SK-N-SH treated with all-trans-retinoic acid at 6 μM for 48 hours (cell line): Measurements from ENCODE around the gene TRIM58.

ENCODE experiments used
- ATAC-seq: fragments of 200-7000 bp; cut with Tn5 transposase; 3 replicates; pipeline ENCODE4 v1.9.1; 2020; ENCODE audit warnings: mild to moderate bottlenecking, moderate library complexity
- ESRRG ChIP-seq: fragments of 250-450 bp; sonication (Bioruptor Pico); IDR thresholded peaks from 2 replicates; pipeline ENCODE4 v1.6.1; 2021; ENCODE audit warnings: mild to moderate bottlenecking
- GLIS3 ChIP-seq: fragments of 250-450 bp; sonication (Bioruptor Pico); IDR thresholded peaks from 2 replicates; pipeline ENCODE4 v1.5.0; 2020; ENCODE audit warnings: mild to moderate bottlenecking, moderate library complexity
- ISL1 ChIP-seq: fragments of 250-450 bp; sonication (Bioruptor Pico); IDR thresholded peaks from 2 replicates; pipeline ENCODE4 v2.1.2; 2022; ENCODE audit warnings: mild to moderate bottlenecking, moderate library complexity
- OSR1 ChIP-seq: fragments of 250-450 bp; sonication (Bioruptor Pico); IDR thresholded peaks from 2 replicates; pipeline ENCODE4 v1.8.0; 2022; ENCODE audit warnings: moderate library complexity, mild to moderate bottlenecking, inconsistent platforms
- PPARA ChIP-seq: fragments of 250-450 bp; sonication (Bioruptor Pico); IDR thresholded peaks from 2 replicates; pipeline ENCODE4 v1.5.0; 2020; ENCODE audit warnings: mild to moderate bottlenecking, borderline replicate concordance
- RARB ChIP-seq: fragments of 250-450 bp; sonication (Bioruptor Pico); IDR thresholded peaks from 2 replicates; pipeline ENCODE4 v1.8.0; 2021; ENCODE audit warnings: mild to moderate bottlenecking, moderate library complexity
- SNAI2 ChIP-seq: fragments of 250-450 bp; sonication (Bioruptor Pico); IDR thresholded peaks from 2 replicates; pipeline ENCODE4 v1.5.0; 2020; ENCODE audit warnings: mild to moderate bottlenecking, moderate library complexity
- TCF4 ChIP-seq: fragments of 250-450 bp; sonication (Bioruptor Pico); IDR thresholded peaks from 2 replicates; pipeline ENCODE4 v1.8.0; 2021; ENCODE audit warnings: mild to moderate bottlenecking, moderate library complexity, borderline replicate concordance
- TOX ChIP-seq: fragments of 250-450 bp; sonication (Bioruptor Pico); IDR thresholded peaks from 2 replicates; pipeline ENCODE4 v1.8.0; 2021; ENCODE audit warnings: mild to moderate bottlenecking, moderate library complexity, borderline replicate concordance
- ZC3H10 ChIP-seq: fragments of 250-450 bp; sonication (Bioruptor Pico); IDR thresholded peaks from 2 replicates; pipeline ENCODE4 v1.5.1; 2021; ENCODE audit warnings: mild to moderate bottlenecking, moderate library complexity
- ZFP3 ChIP-seq: fragments of 250-450 bp; sonication (Bioruptor Pico); IDR thresholded peaks from 2 replicates; pipeline ENCODE4 v1.5.0; 2020; ENCODE audit warnings: mild to moderate bottlenecking, moderate library complexity
- ZFP30 ChIP-seq: fragments of 450-650 bp; formaldehyde crosslinking; IDR thresholded peaks from 2 replicates; pipeline ENCODE4 v1.5.0; 2022; ENCODE audit warnings: mild to moderate bottlenecking, moderate library complexity
- ZNF565 ChIP-seq: fragments of 450-650 bp; formaldehyde crosslinking; conservative IDR thresholded peaks from 2 replicates; pipeline ENCODE4 v1.5.0; 2020; ENCODE audit warnings: low read depth, mild to moderate bottlenecking, moderate library complexity
- ZNF70 ChIP-seq: fragments of 450-650 bp; formaldehyde crosslinking; IDR thresholded peaks from 2 replicates; pipeline ENCODE4 v1.5.0; 2020; ENCODE audit warnings: mild to moderate bottlenecking, moderate library complexity
- ZNF8 ChIP-seq: fragments of 450-650 bp; formaldehyde crosslinking; IDR thresholded peaks from 2 replicates; pipeline ENCODE4 v1.5.0; 2020; ENCODE audit warnings: mild to moderate bottlenecking, moderate library complexity
- TF ChIP-seq, protein P1 (sequence below): fragments of 250-450 bp; sonication (Bioruptor Pico); IDR thresholded peaks from 2 replicates; pipeline ENCODE4 v1.5.1; 2021; ENCODE audit warnings: mild to moderate bottlenecking, moderate library complexity
- TF ChIP-seq, protein P2 (sequence below): fragments of 250-450 bp; sonication (Bioruptor Pico); IDR thresholded peaks from 2 replicates; pipeline ENCODE4 v1.5.1; 2020; ENCODE audit warnings: low read depth, mild to moderate bottlenecking, moderate library complexity
- TF ChIP-seq, protein P3 (sequence below): fragments of 250-450 bp; sonication (Bioruptor Pico); IDR thresholded peaks from 2 replicates; pipeline ENCODE4 v1.8.0; 2021; ENCODE audit warnings: low read depth, mild to moderate bottlenecking, moderate library complexity, borderline replicate concordance
- TF ChIP-seq, protein P4 (sequence below): fragments of 250-450 bp; sonication (Bioruptor Pico); IDR thresholded peaks from 2 replicates; pipeline ENCODE4 v1.5.0; 2020; ENCODE audit warnings: mild to moderate bottlenecking, moderate library complexity

TRIM58 gene, protein sequence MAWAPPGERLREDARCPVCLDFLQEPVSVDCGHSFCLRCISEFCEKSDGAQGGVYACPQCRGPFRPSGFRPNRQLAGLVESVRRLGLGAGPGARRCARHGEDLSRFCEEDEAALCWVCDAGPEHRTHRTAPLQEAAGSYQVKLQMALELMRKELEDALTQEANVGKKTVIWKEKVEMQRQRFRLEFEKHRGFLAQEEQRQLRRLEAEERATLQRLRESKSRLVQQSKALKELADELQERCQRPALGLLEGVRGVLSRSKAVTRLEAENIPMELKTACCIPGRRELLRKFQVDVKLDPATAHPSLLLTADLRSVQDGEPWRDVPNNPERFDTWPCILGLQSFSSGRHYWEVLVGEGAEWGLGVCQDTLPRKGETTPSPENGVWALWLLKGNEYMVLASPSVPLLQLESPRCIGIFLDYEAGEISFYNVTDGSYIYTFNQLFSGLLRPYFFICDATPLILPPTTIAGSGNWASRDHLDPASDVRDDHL

DNA sequence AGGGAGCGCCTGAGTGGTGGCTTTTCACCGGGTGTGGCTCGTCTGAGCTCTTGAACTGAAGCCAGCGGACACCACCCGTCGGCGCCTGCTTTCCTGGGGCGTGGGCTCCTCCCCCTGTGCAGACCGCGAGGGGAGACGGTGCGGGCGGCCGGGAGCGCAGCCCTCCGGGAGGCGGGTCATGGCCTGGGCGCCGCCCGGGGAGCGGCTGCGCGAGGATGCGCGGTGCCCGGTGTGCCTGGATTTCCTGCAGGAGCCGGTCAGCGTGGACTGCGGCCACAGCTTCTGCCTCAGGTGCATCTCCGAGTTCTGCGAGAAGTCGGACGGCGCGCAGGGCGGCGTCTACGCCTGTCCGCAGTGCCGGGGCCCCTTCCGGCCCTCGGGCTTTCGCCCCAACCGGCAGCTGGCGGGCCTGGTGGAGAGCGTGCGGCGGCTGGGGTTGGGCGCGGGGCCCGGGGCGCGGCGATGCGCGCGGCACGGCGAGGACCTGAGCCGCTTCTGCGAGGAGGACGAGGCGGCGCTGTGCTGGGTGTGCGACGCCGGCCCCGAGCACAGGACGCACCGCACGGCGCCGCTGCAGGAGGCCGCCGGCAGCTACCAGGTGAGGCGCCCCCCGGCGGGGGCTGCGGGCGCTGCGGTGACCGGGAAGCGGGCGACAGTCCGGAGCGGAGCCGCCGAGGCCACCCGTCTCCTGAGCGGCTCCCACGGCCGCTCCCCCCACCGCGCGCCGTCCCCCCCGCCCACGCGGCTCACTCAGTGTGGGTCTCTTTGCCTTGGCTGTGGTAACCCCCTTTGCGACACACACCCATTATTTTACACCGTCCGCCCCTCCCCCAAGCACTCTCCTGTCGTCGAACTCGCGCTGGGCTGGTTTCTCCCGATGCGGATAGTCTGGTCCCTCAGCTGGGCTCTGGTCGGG lies at the start of gene TRIM58:
TRIM58 (plus strand) TSS at position 119 of the 916 bp plus-strand sequence; CDS start at position 179, 60 bp downstream.
- no peak; the same call in 2 of the 3 replicates for ATAC-seq
- TF ChIP-seq, protein P1, sequence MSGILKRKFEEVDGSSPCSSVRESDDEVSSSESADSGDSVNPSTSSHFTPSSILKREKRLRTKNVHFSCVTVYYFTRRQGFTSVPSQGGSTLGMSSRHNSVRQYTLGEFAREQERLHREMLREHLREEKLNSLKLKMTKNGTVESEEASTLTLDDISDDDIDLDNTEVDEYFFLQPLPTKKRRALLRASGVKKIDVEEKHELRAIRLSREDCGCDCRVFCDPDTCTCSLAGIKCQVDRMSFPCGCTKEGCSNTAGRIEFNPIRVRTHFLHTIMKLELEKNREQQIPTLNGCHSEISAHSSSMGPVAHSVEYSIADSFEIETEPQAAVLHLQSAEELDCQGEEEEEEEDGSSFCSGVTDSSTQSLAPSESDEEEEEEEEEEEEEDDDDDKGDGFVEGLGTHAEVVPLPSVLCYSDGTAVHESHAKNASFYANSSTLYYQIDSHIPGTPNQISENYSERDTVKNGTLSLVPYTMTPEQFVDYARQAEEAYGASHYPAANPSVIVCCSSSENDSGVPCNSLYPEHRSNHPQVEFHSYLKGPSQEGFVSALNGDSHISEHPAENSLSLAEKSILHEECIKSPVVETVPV (CRISPR knock-in tag) = no peak
- TF ChIP-seq SNAI2 (no peak), TOX (CRISPR knock-in tag) (no peak), ZNF70 (CRISPR knock-in tag) (no peak), ZC3H10 (CRISPR knock-in tag) (no peak)
- TF ChIP-seq, protein P2, sequence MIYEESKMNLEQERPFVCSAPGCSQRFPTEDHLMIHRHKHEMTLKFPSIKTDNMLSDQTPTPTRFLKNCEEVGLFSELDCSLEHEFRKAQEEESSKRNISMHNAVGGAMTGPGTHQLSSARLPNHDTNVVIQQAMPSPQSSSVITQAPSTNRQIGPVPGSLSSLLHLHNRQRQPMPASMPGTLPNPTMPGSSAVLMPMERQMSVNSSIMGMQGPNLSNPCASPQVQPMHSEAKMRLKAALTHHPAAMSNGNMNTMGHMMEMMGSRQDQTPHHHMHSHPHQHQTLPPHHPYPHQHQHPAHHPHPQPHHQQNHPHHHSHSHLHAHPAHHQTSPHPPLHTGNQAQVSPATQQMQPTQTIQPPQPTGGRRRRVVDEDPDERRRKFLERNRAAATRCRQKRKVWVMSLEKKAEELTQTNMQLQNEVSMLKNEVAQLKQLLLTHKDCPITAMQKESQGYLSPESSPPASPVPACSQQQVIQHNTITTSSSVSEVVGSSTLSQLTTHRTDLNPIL (CRISPR knock-in tag) = no peak

DNA sequence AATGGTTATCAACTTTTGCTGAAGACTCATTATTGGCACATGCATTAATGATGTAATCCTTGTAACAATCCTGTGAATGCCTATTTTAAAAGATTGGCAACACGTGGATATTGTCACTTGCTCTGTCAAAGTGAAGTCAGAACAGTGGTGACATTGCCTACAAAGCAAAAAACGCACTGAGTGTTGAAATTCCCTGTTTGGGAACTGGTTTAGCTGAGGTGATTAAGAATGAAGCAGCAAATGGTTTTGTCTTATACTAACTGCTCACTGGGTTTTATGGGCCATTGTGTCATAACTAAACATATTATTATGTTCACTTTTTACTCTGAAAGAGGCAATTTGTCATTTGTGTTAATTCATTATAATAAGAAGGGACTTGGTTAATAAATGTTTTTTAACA lies 44.4 kb upstream of the TRIM58 start:
- TF ChIP-seq OSR1 (CRISPR knock-in tag) (no peak), ESRRG (CRISPR knock-in tag) (no peak), ZNF8 (CRISPR knock-in tag) (no peak), RARB (CRISPR knock-in tag) (no peak), GLIS3 (CRISPR knock-in tag) (no peak), SNAI2 (no peak)
- TF ChIP-seq, protein P1 (CRISPR knock-in tag) = no peak
- TF ChIP-seq, protein P2 (CRISPR knock-in tag) = no peak
- TF ChIP-seq, protein P3, sequence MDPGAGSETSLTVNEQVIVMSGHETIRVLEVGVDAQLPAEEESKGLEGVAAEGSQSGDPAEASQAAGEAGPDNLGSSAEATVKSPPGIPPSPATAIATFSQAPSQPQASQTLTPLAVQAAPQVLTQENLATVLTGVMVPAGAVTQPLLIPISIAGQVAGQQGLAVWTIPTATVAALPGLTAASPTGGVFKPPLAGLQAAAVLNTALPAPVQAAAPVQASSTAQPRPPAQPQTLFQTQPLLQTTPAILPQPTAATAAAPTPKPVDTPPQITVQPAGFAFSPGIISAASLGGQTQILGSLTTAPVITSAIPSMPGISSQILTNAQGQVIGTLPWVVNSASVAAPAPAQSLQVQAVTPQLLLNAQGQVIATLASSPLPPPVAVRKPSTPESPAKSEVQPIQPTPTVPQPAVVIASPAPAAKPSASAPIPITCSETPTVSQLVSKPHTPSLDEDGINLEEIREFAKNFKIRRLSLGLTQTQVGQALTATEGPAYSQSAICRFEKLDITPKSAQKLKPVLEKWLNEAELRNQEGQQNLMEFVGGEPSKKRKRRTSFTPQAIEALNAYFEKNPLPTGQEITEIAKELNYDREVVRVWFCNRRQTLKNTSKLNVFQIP = no peak
- no peak for ATAC-seq

DNA sequence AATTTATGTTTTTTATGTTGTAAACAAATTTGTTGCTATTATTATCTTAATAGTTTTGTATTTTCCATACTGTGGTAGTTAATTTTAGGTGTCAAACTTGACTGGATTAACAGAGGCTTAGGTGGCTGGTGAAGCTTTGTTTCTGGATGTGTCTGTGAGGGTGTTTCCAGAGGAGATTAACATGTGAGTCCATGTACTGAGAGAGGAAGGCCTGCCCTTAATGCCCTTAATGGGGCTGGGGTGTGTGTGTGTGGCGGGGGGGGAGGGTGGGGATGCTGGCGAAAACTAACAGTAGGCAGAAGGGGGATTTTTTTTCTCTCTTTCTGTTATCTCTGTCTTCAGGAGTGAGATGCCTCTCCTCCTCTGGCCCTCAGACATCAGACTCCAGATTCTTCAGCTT lies 34.9 kb upstream of the TRIM58 start:
- TF ChIP-seq ZNF565 (CRISPR knock-in tag) (no peak), RARB (CRISPR knock-in tag) (no peak)
- no peak for ATAC-seq

DNA sequence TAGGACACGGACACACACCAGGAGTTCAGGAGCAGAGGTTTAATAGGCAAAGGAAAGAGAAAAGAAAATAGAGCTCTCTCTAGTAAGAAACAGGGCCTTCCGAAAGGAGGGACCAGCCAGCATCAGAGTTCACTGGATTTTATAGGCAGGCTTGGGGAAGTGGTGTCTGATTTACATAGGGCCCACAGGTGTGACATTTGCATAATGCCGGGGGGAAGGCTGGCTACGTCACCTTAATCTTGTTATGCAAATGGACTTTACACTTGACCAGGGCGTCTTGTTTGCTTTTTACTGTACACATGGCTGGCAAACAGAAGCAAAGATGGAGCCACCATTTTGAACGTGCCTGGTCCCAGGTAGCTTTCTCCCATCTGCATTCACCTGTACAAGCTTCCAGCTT lies 33.0 kb upstream of the TRIM58 start, which contains the start of gene OR14A16:
OR14A16 (minus strand) TSS at position 97 of the 400 bp plus-strand sequence. CDS start 8,390 bp downstream, outside the sequence.
- no peak for ATAC-seq
- TF ChIP-seq ISL1 = no peak
- no peak for TF ChIP-seq ZC3H10 (CRISPR knock-in tag)
- no peak for TF ChIP-seq ESRRG (CRISPR knock-in tag)
- TF ChIP-seq ZNF8 (CRISPR knock-in tag) = no peak
- TF ChIP-seq ZFP30 = no peak
- no peak for TF ChIP-seq ZNF565 (CRISPR knock-in tag)
- TF ChIP-seq TCF4 (CRISPR knock-in tag) = no peak
- TF ChIP-seq, protein P4, sequence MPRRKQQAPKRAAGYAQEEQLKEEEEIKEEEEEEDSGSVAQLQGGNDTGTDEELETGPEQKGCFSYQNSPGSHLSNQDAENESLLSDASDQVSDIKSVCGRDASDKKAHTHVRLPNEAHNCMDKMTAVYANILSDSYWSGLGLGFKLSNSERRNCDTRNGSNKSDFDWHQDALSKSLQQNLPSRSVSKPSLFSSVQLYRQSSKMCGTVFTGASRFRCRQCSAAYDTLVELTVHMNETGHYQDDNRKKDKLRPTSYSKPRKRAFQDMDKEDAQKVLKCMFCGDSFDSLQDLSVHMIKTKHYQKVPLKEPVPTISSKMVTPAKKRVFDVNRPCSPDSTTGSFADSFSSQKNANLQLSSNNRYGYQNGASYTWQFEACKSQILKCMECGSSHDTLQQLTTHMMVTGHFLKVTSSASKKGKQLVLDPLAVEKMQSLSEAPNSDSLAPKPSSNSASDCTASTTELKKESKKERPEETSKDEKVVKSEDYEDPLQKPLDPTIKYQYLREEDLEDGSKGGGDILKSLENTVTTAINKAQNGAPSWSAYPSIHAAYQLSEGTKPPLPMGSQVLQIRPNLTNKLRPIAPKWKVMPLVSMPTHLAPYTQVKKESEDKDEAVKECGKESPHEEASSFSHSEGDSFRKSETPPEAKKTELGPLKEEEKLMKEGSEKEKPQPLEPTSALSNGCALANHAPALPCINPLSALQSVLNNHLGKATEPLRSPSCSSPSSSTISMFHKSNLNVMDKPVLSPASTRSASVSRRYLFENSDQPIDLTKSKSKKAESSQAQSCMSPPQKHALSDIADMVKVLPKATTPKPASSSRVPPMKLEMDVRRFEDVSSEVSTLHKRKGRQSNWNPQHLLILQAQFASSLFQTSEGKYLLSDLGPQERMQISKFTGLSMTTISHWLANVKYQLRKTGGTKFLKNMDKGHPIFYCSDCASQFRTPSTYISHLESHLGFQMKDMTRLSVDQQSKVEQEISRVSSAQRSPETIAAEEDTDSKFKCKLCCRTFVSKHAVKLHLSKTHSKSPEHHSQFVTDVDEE (CRISPR knock-in tag) = no peak
- TF ChIP-seq SNAI2 = no peak
- TF ChIP-seq, protein P2 (CRISPR knock-in tag) = no peak
- no peak for TF ChIP-seq OSR1 (CRISPR knock-in tag)
- no peak for TF ChIP-seq RARB (CRISPR knock-in tag)
- TF ChIP-seq ZFP3 (CRISPR knock-in tag) = no peak
- TF ChIP-seq GLIS3 (CRISPR knock-in tag) = no peak
- TF ChIP-seq ZNF70 (CRISPR knock-in tag) = no peak
- no peak for TF ChIP-seq PPARA (CRISPR knock-in tag)
